ENCODE measurements around the gene MAP4K2.

The MAP4K2 gene

DNA sequence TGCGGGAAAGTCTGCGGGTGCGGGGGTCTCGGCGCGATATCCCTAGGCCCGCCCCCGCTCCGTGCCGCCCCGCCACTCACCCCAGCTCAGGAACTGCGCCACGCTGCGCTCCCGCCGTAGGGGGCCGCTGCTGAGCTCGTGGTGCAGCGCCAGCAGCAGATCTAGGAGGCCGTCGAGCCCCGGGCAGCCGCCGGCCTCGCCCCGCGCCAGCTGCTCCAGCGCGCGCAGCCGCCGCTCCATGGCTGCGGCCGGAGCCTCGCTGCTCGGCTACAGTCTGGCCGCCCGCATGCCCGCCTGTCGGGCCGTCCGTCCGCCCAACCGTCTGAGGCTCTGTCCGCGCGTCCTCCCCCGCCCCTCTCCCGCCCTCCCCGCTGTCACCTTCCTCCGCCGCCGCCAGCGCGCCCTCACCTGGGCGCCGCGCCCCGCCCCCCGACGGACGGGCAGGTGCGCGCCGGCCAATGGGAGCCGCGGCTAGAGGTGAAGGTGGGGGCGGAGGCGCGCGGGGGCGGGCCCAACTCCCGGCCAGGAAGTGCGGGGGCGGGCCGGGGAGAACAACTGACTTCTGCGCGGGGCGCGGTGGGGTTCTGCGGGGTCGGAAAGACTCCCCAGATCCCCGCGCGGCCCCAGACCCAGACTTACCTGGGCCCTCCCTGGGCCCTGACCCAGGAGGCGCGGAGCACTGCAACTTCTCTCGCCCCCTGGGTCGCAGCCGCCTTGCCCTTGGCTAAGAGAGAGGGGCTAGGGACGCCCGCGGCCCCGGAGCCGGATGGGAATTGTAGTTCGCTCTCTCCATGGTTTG lies 41.5 kb upstream of the MAP4K2 start, which contains the start of gene CDC42BPG:
TSS of gene CDC42BPG (minus strand) at position 324 of the 799 bp plus-strand sequence. CDS start at position 240, 84 bp downstream.
- Histone ChIP-seq H3K27ac (ENCODE audit: low read length) (no peak within 1 kb of the TSS), H3K9me2 (replicated peaks; ENCODE audit: insufficient read depth, low read length) (no peaks in the 10 kb centered on the region), H3K4me1 (ENCODE audit: low read length) (peaks cover 27% of the 10 kb centered on the region), H3K4me2 (ENCODE audit: low read depth, low read length) (peak within 1 kb of the TSS; percentile 100), H4K20me1 (ENCODE audit: insufficient read depth, low read length) (no peaks in the 10 kb centered on the region), H3K4me3 (ENCODE audit: low read length) (peak within 1 kb of the TSS; percentile 78), H3K9ac (ENCODE audit: low read length) (peak within 1 kb of the TSS; percentile 65; the same call in 1 of the 2 replicates), H3K79me2 (ENCODE audit: low read length) (peaks cover 20% of the 10 kb centered on the region), H3K36me3 (replicated peaks; ENCODE audit: insufficient read depth, low read length) (no peaks in the 10 kb centered on the region), H2AFZ (ENCODE audit: low read length) (peak within 1 kb of the TSS; percentile 80), H3K27me3 (replicated peaks; ENCODE audit: insufficient read depth, low read length) (no peaks in the 10 kb centered on the region), H3F3A (ENCODE audit: insufficient read depth, low read length) (no peaks in the 10 kb centered on the region), H3K9me3 (replicated peaks; ENCODE audit: insufficient read depth, low read length) (no peaks in the 10 kb centered on the region)
- DNase-seq = peak; percentile 91
- TF ChIP-seq, protein P1, sequence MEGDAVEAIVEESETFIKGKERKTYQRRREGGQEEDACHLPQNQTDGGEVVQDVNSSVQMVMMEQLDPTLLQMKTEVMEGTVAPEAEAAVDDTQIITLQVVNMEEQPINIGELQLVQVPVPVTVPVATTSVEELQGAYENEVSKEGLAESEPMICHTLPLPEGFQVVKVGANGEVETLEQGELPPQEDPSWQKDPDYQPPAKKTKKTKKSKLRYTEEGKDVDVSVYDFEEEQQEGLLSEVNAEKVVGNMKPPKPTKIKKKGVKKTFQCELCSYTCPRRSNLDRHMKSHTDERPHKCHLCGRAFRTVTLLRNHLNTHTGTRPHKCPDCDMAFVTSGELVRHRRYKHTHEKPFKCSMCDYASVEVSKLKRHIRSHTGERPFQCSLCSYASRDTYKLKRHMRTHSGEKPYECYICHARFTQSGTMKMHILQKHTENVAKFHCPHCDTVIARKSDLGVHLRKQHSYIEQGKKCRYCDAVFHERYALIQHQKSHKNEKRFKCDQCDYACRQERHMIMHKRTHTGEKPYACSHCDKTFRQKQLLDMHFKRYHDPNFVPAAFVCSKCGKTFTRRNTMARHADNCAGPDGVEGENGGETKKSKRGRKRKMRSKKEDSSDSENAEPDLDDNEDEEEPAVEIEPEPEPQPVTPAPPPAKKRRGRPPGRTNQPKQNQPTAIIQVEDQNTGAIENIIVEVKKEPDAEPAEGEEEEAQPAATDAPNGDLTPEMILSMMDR (IDR thresholded peaks at IDR 0.05; ENCODE audit: low read length) = peak; percentile 61
- TF ChIP-seq EZH2phosphoT487 (IDR thresholded peaks at IDR 0.05; ENCODE audit: low read length) = no peak

DNA sequence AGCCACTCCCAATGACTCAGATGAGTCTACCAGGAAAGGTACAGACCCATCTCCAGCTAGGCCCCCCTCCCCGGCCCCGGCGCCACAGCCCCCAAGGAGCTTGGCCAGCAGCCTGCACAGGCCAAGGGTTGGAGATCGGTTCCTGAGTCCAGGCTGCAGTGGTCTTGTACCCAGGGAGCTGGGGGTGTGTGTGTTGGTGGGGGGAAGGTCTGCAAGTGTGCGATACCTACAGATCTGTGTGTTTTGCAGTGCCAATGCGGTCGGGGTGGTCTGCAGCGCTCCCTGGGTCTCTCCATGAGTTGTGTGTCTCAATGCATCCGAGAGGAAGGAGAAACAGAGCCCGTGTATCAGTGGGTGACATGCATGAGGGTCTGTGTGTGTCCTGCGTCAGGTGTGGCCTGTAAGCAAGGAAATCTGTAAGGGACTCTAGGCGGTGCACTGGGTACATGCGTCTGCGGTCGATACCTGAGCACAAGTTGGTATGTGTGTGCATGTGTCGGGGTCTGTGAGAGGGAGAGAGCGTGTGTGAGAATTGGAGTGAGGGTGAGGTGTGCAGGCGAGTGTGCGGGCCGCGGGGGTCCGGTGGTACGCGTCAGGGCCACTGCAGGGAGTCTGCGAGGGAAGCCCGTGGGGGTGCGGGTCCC lies 40.8 kb upstream of the MAP4K2 start:
- Histone ChIP-seq H3K79me2 (ENCODE audit: low read length) (peaks cover 20% of the 10 kb centered on the region), H3K4me3 (ENCODE audit: low read length) (peak overlapping the region; percentile 78)
- no peak for DNase-seq

DNA sequence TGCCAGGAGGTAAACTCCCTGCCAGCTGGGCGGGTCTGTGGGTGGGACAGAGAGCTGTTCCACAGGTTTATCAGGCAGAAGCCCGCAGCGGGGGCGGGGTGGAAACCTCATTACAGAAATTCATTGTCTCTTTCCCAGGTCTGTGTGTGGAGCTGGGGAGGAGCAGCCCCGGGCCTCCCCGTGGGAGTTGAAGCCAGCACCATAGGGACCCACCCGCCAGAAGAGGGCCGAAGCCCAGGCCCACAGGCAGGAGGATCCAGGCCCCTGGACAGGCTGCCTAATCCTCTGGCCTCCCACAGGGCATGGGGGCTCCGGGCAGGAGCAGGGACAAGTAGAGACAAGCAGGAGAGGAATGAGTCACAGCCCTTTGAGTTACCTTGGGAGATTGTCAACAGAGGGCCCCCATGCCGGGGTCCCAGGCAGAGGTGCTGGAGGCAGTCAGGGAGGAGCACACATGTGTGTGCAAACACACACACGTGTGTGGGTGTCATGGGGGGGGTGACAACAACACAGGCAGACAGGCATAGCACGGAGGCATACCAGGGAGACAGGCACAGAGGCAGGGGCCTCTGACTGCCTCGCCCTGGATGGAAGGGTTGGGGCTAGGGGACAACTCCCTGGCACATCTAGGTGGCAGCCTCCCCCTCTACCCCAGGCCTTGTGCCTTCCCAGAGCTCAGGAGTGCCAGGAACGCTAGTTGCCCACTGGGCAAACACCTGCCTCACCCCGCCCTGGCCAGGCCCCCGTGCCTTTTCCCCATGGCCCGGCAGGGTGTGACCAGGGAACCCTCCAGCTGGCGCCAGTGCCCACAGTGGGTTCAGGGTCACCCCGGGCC lies 40.1 kb upstream of the MAP4K2 start:
- Histone ChIP-seq H4K20me1 (ENCODE audit: insufficient read depth, low read length) (no peaks in the 10 kb centered on the region), H3K4me3 (ENCODE audit: low read length) (no peak overlapping the region), H3K9me3 (replicated peaks; ENCODE audit: insufficient read depth, low read length) (no peaks in the 10 kb centered on the region), H3K4me2 (ENCODE audit: low read depth, low read length) (peak overlapping the region; percentile 100; the same call in 1 of the 2 replicates), H3K27ac (ENCODE audit: low read length) (no peak overlapping the region), H3K79me2 (ENCODE audit: low read length) (peaks cover 20% of the 10 kb centered on the region), H3K36me3 (replicated peaks; ENCODE audit: insufficient read depth, low read length) (no peaks in the 10 kb centered on the region), H3K9me2 (replicated peaks; ENCODE audit: insufficient read depth, low read length) (no peaks in the 10 kb centered on the region), H2AFZ (ENCODE audit: low read length) (no peak overlapping the region), H3F3A (ENCODE audit: insufficient read depth, low read length) (no peaks in the 10 kb centered on the region), H3K27me3 (replicated peaks; ENCODE audit: insufficient read depth, low read length) (no peaks in the 10 kb centered on the region), H3K4me1 (ENCODE audit: low read length) (peaks cover 14% of the 10 kb centered on the region), H3K9ac (ENCODE audit: low read length) (no peak overlapping the region; the same call in 1 of the 2 replicates)
- DNase-seq = no peak
- TF ChIP-seq, protein P1 (IDR thresholded peaks at IDR 0.05; ENCODE audit: low read length) = no peak
- TF ChIP-seq EZH2phosphoT487 (IDR thresholded peaks at IDR 0.05; ENCODE audit: low read length) = no peak
- no peak for TF ChIP-seq EZH2 (optimal IDR thresholded peaks at IDR 0.05; ENCODE audit: low read depth, low read length)

More for the DNA sequence above, 40.8 kb upstream of the MAP4K2 start:
- no peaks in the 10 kb centered on the region for H3K9me2 ChIP-seq (replicated peaks; ENCODE audit: insufficient read depth, low read length)
- H3K36me3 ChIP-seq (replicated peaks; ENCODE audit: insufficient read depth, low read length) = no peaks in the 10 kb centered on the region
- H3K4me2 ChIP-seq (ENCODE audit: low read depth, low read length) = peak overlapping the region; percentile 100
- TF ChIP-seq EZH2 (optimal IDR thresholded peaks at IDR 0.05; ENCODE audit: low read depth, low read length) (no peak), EZH2phosphoT487 (IDR thresholded peaks at IDR 0.05; ENCODE audit: low read length) (no peak)
- TF ChIP-seq, protein P1 (IDR thresholded peaks at IDR 0.05; ENCODE audit: low read length) = no peak
- H3K27ac ChIP-seq (ENCODE audit: low read length) = no peak overlapping the region
- no peaks in the 10 kb centered on the region for H4K20me1 ChIP-seq (ENCODE audit: insufficient read depth, low read length)
- peaks cover 21% of the 10 kb centered on the region for H3K4me1 ChIP-seq (ENCODE audit: low read length)
- peak overlapping the region; percentile 60; the same call in 1 of the 2 replicates for H3K9ac ChIP-seq (ENCODE audit: low read length)
- H3K27me3 ChIP-seq (replicated peaks; ENCODE audit: insufficient read depth, low read length) = no peaks in the 10 kb centered on the region
- H3F3A ChIP-seq (ENCODE audit: insufficient read depth, low read length) = no peaks in the 10 kb centered on the region
- H3K9me3 ChIP-seq (replicated peaks; ENCODE audit: insufficient read depth, low read length) = no peaks in the 10 kb centered on the region
- peak overlapping the region; percentile 80 for H2AFZ ChIP-seq (ENCODE audit: low read length)

All from MM.1S (cell line).